Measurements from ENCODE around the gene FMN1.
A peak's percentile ranks its signal among the peaks of the same experiment; 100 is the strongest.

Gene FMN1

GRCh38 chr15:33198541-33198940 lies 4.0 kb upstream of the FMN1 start:
- no peak for TF ChIP-seq CTCF (IDR thresholded peaks at IDR 0.05; ENCODE audit: low read depth, low read length, missing control alignments)
- no peak for DNase-seq (ENCODE audit: extremely low read depth, low read depth)

GRCh38 chr15:33197636-33198035 lies 3.1 kb upstream of the FMN1 start:
- no peak for TF ChIP-seq CTCF (IDR thresholded peaks at IDR 0.05; ENCODE audit: low read depth, low read length, missing control alignments)
- no peak overlapping the region for H3K4me3 ChIP-seq (replicated peaks; ENCODE audit: low read depth, low read length)

More at GRCh38 chr15:33198541-33198940, 4.0 kb upstream of the FMN1 start:
- no peak overlapping the region for H3K4me3 ChIP-seq (replicated peaks; ENCODE audit: low read depth, low read length)

GRCh38 chr15:33194237-33194636 lies 277 bp downstream of the FMN1 start:
- TF ChIP-seq CTCF (IDR thresholded peaks at IDR 0.05; ENCODE audit: low read depth, low read length, missing control alignments) = no peak
- H3K4me3 ChIP-seq (replicated peaks; ENCODE audit: low read depth, low read length) = peak overlapping the region; percentile 46
- no peak for DNase-seq (ENCODE audit: extremely low read depth, low read depth)

More at GRCh38 chr15:33197636-33198035, 3.1 kb upstream of the FMN1 start:
- no peak for DNase-seq (ENCODE audit: extremely low read depth, low read depth)

GRCh38 chr15:33191591-33191990 lies 2.9 kb downstream of the FMN1 start:
- no peak for TF ChIP-seq CTCF (IDR thresholded peaks at IDR 0.05; ENCODE audit: low read depth, low read length, missing control alignments)
- no peak overlapping the region for H3K4me3 ChIP-seq (replicated peaks; ENCODE audit: low read depth, low read length)
- DNase-seq (ENCODE audit: extremely low read depth, low read depth) = no peak

- H3K4me3 ChIP-seq (replicated peaks; ENCODE audit: low read depth, low read length) = no peak overlapping the region
- no peak for DNase-seq (ENCODE audit: extremely low read depth, low read depth)
- no peak for TF ChIP-seq CTCF (IDR thresholded peaks at IDR 0.05; ENCODE audit: low read depth, low read length, missing control alignments)
Measured at GRCh38 chr15:33190539-33190938, 4.0 kb downstream of the FMN1 start.

- no peak overlapping the region for H3K4me3 ChIP-seq (replicated peaks; ENCODE audit: low read depth, low read length)
- TF ChIP-seq CTCF (IDR thresholded peaks at IDR 0.05; ENCODE audit: low read depth, low read length, missing control alignments) = no peak
- no peak for DNase-seq (ENCODE audit: extremely low read depth, low read depth)
Measured at GRCh38 chr15:33188641-33189257, 5.8 kb downstream of the FMN1 start.

GRCh38 chr15:33188159-33188558 lies 6.4 kb downstream of the FMN1 start:
- no peak overlapping the region for H3K4me3 ChIP-seq (replicated peaks; ENCODE audit: low read depth, low read length)
- no peak for DNase-seq (ENCODE audit: extremely low read depth, low read depth)
- no peak for TF ChIP-seq CTCF (IDR thresholded peaks at IDR 0.05; ENCODE audit: low read depth, low read length, missing control alignments)
